ENCODE measurements around the gene INTS6. TPM values are rescaled to one million over a fixed set of nuclear protein-coding genes. Genes with fewer than 3 reads are reported as not detected.

The INTS6 gene
- total RNA-seq, 2 experiments from 2014 or later = 45.6 to 58.7 TPM

GRCh38 chr13:51435002-51435578 is 17.7 kb downstream of the INTS6 start:
- peak; percentile 45 for DNase-seq (ENCODE audit: low spot score)
- H3K9me2 ChIP-seq (ENCODE audit: insufficient read depth, low read length) = no peaks in the 10 kb centered on the region
- H3K79me2 ChIP-seq (ENCODE audit: insufficient read depth, low read depth, low read length) = no peaks in the 10 kb centered on the region; the same call in 1 of the 2 replicates
- ChIA-PET POLR2A (interaction anchor here (0.5 to 1.2 kb wide), 9 partner anchors 9 to 378 kb away, joined by 3 to 6 read pairs (median 3); partner anchors contain the start of gene INTS6), CTCF (ENCODE audit: unreplicated experiment) (no interaction called here)
- no TSS peak for BruUV-seq (replicated peaks)
- no peaks in the 10 kb centered on the region for H4K20me1 ChIP-seq (ENCODE audit: insufficient read depth, low read length)
- H3K9me3 ChIP-seq (ENCODE audit: low read length) = no peaks in the 10 kb centered on the region
- H3K36me3 ChIP-seq (ENCODE audit: insufficient read depth, low read length) = peaks cover 12% of the 10 kb centered on the region
- H3K27ac ChIP-seq (ENCODE audit: low read depth, low read length, poor library complexity, severe bottlenecking) = no peak overlapping the region
- no peak overlapping the region for H3K4me2 ChIP-seq (ENCODE audit: low read length)
- H3K4me1 ChIP-seq (ENCODE audit: insufficient read depth, low read length, poor library complexity, severe bottlenecking) = no peaks in the 10 kb centered on the region
- H3K4me3 ChIP-seq (ENCODE audit: low read depth, low read length, poor library complexity, severe bottlenecking) = no peak overlapping the region
- no peak for TF ChIP-seq EZH2phosphoT487 (IDR thresholded peaks at IDR 0.05; ENCODE audit: borderline replicate concordance, low read depth, low read length)
- TF ChIP-seq, protein P1, sequence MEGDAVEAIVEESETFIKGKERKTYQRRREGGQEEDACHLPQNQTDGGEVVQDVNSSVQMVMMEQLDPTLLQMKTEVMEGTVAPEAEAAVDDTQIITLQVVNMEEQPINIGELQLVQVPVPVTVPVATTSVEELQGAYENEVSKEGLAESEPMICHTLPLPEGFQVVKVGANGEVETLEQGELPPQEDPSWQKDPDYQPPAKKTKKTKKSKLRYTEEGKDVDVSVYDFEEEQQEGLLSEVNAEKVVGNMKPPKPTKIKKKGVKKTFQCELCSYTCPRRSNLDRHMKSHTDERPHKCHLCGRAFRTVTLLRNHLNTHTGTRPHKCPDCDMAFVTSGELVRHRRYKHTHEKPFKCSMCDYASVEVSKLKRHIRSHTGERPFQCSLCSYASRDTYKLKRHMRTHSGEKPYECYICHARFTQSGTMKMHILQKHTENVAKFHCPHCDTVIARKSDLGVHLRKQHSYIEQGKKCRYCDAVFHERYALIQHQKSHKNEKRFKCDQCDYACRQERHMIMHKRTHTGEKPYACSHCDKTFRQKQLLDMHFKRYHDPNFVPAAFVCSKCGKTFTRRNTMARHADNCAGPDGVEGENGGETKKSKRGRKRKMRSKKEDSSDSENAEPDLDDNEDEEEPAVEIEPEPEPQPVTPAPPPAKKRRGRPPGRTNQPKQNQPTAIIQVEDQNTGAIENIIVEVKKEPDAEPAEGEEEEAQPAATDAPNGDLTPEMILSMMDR (conservative IDR thresholded peaks at IDR 0.05; ENCODE audit: low read length) = peak; percentile 83
- H2AFZ ChIP-seq (ENCODE audit: low read length) = no peak overlapping the region
- intact Hi-C loops (cut with micrococcal nuclease; ENCODE audit: unreplicated experiment) = no loop called here

- Histone ChIP-seq H2AFZ (ENCODE audit: low read length) (no peak overlapping the region), H3K4me1 (ENCODE audit: insufficient read depth, low read length, poor library complexity, severe bottlenecking) (no peaks in the 10 kb centered on the region), H3K9me2 (ENCODE audit: insufficient read depth, low read length) (no peaks in the 10 kb centered on the region), H3K9me3 (ENCODE audit: low read length) (no peaks in the 10 kb centered on the region; the same call in 1 of the 2 replicates), H3K79me2 (ENCODE audit: insufficient read depth, low read depth, low read length) (peaks cover 9% of the 10 kb centered on the region), H4K20me1 (ENCODE audit: insufficient read depth, low read length) (no peaks in the 10 kb centered on the region), H3K4me2 (ENCODE audit: low read length) (no peak overlapping the region), H3K36me3 (ENCODE audit: insufficient read depth, low read length) (peaks cover 35% of the 10 kb centered on the region), H3K27ac (ENCODE audit: low read depth, low read length, poor library complexity, severe bottlenecking) (no peak overlapping the region), H3K4me3 (ENCODE audit: low read depth, low read length, poor library complexity, severe bottlenecking) (no peak overlapping the region)
- DNase-seq (ENCODE audit: low spot score) = no peak
- ChIA-PET CTCF (ENCODE audit: unreplicated experiment) (interaction anchor here (1.3 kb wide), 1 partner anchor 12 kb away, joined by 4 read pairs; no protein-coding TSS in a partner anchor), POLR2A (interaction anchor here (1.3 to 2.4 kb wide), 3 partner anchors 12 to 361 kb away, joined by 3 to 8 read pairs (median 3); partner anchors contain the start of gene INTS6)
- intact Hi-C loops (cut with micrococcal nuclease; ENCODE audit: unreplicated experiment) = no loop called here
- no TSS peak for BruUV-seq (replicated peaks)
- TF ChIP-seq, protein P1 (conservative IDR thresholded peaks at IDR 0.05; ENCODE audit: low read length) = peak; percentile 40; the same call in 1 of the 2 replicates
- no peak for TF ChIP-seq EZH2phosphoT487 (IDR thresholded peaks at IDR 0.05; ENCODE audit: borderline replicate concordance, low read depth, low read length)
These were observed 20.3 kb downstream of the INTS6 start for GRCh38 chr13:51432576-51432975.

- H3K27ac ChIP-seq (ENCODE audit: low read depth, low read length, poor library complexity, severe bottlenecking) = no peak overlapping the region
- H3K4me1 ChIP-seq (ENCODE audit: insufficient read depth, low read length, poor library complexity, severe bottlenecking) = peaks cover 22% of the 10 kb centered on the region
- POLR2A ChIA-PET = no interaction called here
- no peaks in the 10 kb centered on the region for H3K9me2 ChIP-seq (ENCODE audit: insufficient read depth, low read length)
- no peaks in the 10 kb centered on the region; the same call in 1 of the 2 replicates for H3K9me3 ChIP-seq (ENCODE audit: low read length)
- intact Hi-C loops (cut with micrococcal nuclease; ENCODE audit: unreplicated experiment) = no loop called here
- H2AFZ ChIP-seq (ENCODE audit: low read length) = no peak overlapping the region
- peaks cover 10% of the 10 kb centered on the region; the same call in 1 of the 2 replicates for H4K20me1 ChIP-seq (ENCODE audit: insufficient read depth, low read length)
- CTCF ChIA-PET (ENCODE audit: unreplicated experiment) = no interaction called here
- no peak for DNase-seq (ENCODE audit: low spot score)
- H3K4me3 ChIP-seq (ENCODE audit: low read depth, low read length, poor library complexity, severe bottlenecking) = no peak overlapping the region
- peaks cover 77% of the 10 kb centered on the region for H3K36me3 ChIP-seq (ENCODE audit: insufficient read depth, low read length)
- no peak overlapping the region for H3K4me2 ChIP-seq (ENCODE audit: low read length)
- peaks cover 65% of the 10 kb centered on the region for H3K79me2 ChIP-seq (ENCODE audit: insufficient read depth, low read depth, low read length)
- BruUV-seq (replicated peaks) = no TSS peak
- TF ChIP-seq, protein P1 (conservative IDR thresholded peaks at IDR 0.05; ENCODE audit: low read length) = no peak
- TF ChIP-seq EZH2phosphoT487 (IDR thresholded peaks at IDR 0.05; ENCODE audit: borderline replicate concordance, low read depth, low read length) = no peak
These were observed 25.9 kb downstream of the INTS6 start for GRCh38 chr13:51426982-51427381.

All from OCI-LY7 (cell line).